ENCODE results near the gene PRDM16. TPM values are rescaled to one million over a fixed set of nuclear protein-coding genes. Genes with fewer than 3 reads are reported as not detected.

PRDM16 gene
- polyA plus RNA-seq, 1 donor (not counting 4 experiments of a cell fraction or from before 2014, with no cell fraction given): 0.05 TPM

GRCh38 chr1:3185896-3186525, 117.0 kb downstream of the PRDM16 start:
- Histone ChIP-seq H3K4me3 (ENCODE audit: control insufficient read depth in 2 of 3, extremely low read depth in 1 of 3, insufficient read depth in 2 of 3, low read depth in 1 of 3, low read length in 3 of 3) (no peak overlapping the region), H4K20me1 (ENCODE audit: control insufficient read depth, extremely low read depth, insufficient read depth, low read length) (no peaks in the 10 kb centered on the region), H3K4me2 (ENCODE audit: control insufficient read depth, extremely low read depth, insufficient read depth, low read depth, low read length) (no peak overlapping the region), H3K79me2 (ENCODE audit: control insufficient read depth, insufficient read depth, low read length) (no peaks in the 10 kb centered on the region), H3K27ac (ENCODE audit: control insufficient read depth, insufficient read depth, low read length) (no peak overlapping the region), H3K9ac (ENCODE audit: control insufficient read depth, extremely low read depth, insufficient read depth, low read length) (no peak overlapping the region), H3K27me3 (ENCODE audit: control insufficient read depth, extremely low read depth, insufficient read depth, low read length) (no peaks in the 10 kb centered on the region), H3K4me1 (ENCODE audit: control insufficient read depth, extremely low read depth, insufficient read depth, low read length) (no peaks in the 10 kb centered on the region), H3K9me1 (ENCODE audit: control insufficient read depth, extremely low read depth, insufficient read depth, low read length) (no peaks in the 10 kb centered on the region), H3K36me3 (ENCODE audit: control insufficient read depth in 2 of 2, extremely low read depth in 1 of 2, insufficient read depth in 2 of 2, low read length in 2 of 2) (no peaks in the 10 kb centered on the region), H2AFZ (ENCODE audit: control insufficient read depth, low read length) (no peak overlapping the region), H3K9me3 (ENCODE audit: control insufficient read depth, low read depth, low read length) (peaks cover 21% of the 10 kb centered on the region)
- dilution Hi-C loops (cut with MboI; ENCODE audit: extremely low pct_ligation_motif_present, low sequenced_read_pairs): no loop called here
- no peak for FAIRE-seq
- no peak for TF ChIP-seq EZH2 (IDR thresholded peaks at IDR 0.05; ENCODE audit: low read length)
- TF ChIP-seq, protein P1, sequence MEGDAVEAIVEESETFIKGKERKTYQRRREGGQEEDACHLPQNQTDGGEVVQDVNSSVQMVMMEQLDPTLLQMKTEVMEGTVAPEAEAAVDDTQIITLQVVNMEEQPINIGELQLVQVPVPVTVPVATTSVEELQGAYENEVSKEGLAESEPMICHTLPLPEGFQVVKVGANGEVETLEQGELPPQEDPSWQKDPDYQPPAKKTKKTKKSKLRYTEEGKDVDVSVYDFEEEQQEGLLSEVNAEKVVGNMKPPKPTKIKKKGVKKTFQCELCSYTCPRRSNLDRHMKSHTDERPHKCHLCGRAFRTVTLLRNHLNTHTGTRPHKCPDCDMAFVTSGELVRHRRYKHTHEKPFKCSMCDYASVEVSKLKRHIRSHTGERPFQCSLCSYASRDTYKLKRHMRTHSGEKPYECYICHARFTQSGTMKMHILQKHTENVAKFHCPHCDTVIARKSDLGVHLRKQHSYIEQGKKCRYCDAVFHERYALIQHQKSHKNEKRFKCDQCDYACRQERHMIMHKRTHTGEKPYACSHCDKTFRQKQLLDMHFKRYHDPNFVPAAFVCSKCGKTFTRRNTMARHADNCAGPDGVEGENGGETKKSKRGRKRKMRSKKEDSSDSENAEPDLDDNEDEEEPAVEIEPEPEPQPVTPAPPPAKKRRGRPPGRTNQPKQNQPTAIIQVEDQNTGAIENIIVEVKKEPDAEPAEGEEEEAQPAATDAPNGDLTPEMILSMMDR (optimal IDR thresholded peaks at IDR 0.05 in 1 of 3, IDR thresholded peaks at IDR 0.05 in 1 of 3, conservative IDR thresholded peaks at IDR 0.05 in 1 of 3; ENCODE audit: extremely low read depth in 1 of 3, insufficient read depth in 2 of 3, low read length in 3 of 3): no peak
- DNase-seq (ENCODE audit: low read depth, low spot score): no peak

GRCh38 chr1:3186526-3186921, 117.5 kb downstream of the PRDM16 start:
- no peak overlapping the region for H3K27ac ChIP-seq (ENCODE audit: control insufficient read depth, insufficient read depth, low read length)
- TF ChIP-seq, protein P1 (optimal IDR thresholded peaks at IDR 0.05 in 1 of 3, IDR thresholded peaks at IDR 0.05 in 1 of 3, conservative IDR thresholded peaks at IDR 0.05 in 1 of 3; ENCODE audit: extremely low read depth in 1 of 3, insufficient read depth in 2 of 3, low read length in 3 of 3): no peak
- no peak for TF ChIP-seq EZH2 (IDR thresholded peaks at IDR 0.05; ENCODE audit: low read length)
- H3K9me1 ChIP-seq (ENCODE audit: control insufficient read depth, extremely low read depth, insufficient read depth, low read length): no peaks in the 10 kb centered on the region
- FAIRE-seq: no peak
- peaks cover 17% of the 10 kb centered on the region for H3K9me3 ChIP-seq (ENCODE audit: control insufficient read depth, low read depth, low read length)
- H3K4me2 ChIP-seq (ENCODE audit: control insufficient read depth, extremely low read depth, insufficient read depth, low read depth, low read length): no peak overlapping the region
- no peak overlapping the region for H3K4me3 ChIP-seq (ENCODE audit: control insufficient read depth in 2 of 3, extremely low read depth in 1 of 3, insufficient read depth in 2 of 3, low read depth in 1 of 3, low read length in 3 of 3)
- H3K4me1 ChIP-seq (ENCODE audit: control insufficient read depth, extremely low read depth, insufficient read depth, low read length): no peaks in the 10 kb centered on the region
- no peak overlapping the region for H2AFZ ChIP-seq (ENCODE audit: control insufficient read depth, low read length)
- no peaks in the 10 kb centered on the region for H3K27me3 ChIP-seq (ENCODE audit: control insufficient read depth, extremely low read depth, insufficient read depth, low read length)
- H4K20me1 ChIP-seq (ENCODE audit: control insufficient read depth, extremely low read depth, insufficient read depth, low read length): no peaks in the 10 kb centered on the region
- H3K9ac ChIP-seq (ENCODE audit: control insufficient read depth, extremely low read depth, insufficient read depth, low read length): no peak overlapping the region
- no peaks in the 10 kb centered on the region for H3K36me3 ChIP-seq (ENCODE audit: control insufficient read depth in 2 of 2, extremely low read depth in 1 of 2, insufficient read depth in 2 of 2, low read length in 2 of 2)
- dilution Hi-C loops (cut with MboI; ENCODE audit: extremely low pct_ligation_motif_present, low sequenced_read_pairs): no loop called here
- H3K79me2 ChIP-seq (ENCODE audit: control insufficient read depth, insufficient read depth, low read length): no peaks in the 10 kb centered on the region
- DNase-seq (ENCODE audit: low read depth, low spot score): no peak
